Transverse colon (tissue), 4 donors: Measurements from ENCODE around the gene SPTLC3.

Source experiments
- POLR2A ChIP-seq: fragments of 450-650 bp; IDR thresholded peaks from one replicate; pipeline ENCODE4 v1.6.1; 2016; ENCODE audit warnings: antibody characterized with exemption, mild to moderate bottlenecking, moderate library complexity
- POLR2AphosphoS5 ChIP-seq, 3 donors: sonication (generic); formaldehyde crosslinking; IDR thresholded peaks; one replicate each; pipeline ENCODE4 v1.6.1; 2016; ENCODE audit warnings: antibody characterized with exemption in 3 of 3
- TF ChIP-seq, protein P1 (sequence below), 5 experiments: fragments of 200-600 bp in 3 of 5; fragments of 450-650 bp in 2 of 5; sonication (generic) in 3 of 5; IDR thresholded peaks; 1 replicate in 2 of 5; 2 replicates in 3 of 5; pipeline ENCODE4 v1.5.1; 2016 to 2017; ENCODE audit warnings: antibody characterized with exemption in 5 of 5, inconsistent platforms in 3 of 5, mild to moderate bottlenecking in 2 of 5, moderate library complexity in 1 of 5

- TF ChIP-seq, protein P1, sequence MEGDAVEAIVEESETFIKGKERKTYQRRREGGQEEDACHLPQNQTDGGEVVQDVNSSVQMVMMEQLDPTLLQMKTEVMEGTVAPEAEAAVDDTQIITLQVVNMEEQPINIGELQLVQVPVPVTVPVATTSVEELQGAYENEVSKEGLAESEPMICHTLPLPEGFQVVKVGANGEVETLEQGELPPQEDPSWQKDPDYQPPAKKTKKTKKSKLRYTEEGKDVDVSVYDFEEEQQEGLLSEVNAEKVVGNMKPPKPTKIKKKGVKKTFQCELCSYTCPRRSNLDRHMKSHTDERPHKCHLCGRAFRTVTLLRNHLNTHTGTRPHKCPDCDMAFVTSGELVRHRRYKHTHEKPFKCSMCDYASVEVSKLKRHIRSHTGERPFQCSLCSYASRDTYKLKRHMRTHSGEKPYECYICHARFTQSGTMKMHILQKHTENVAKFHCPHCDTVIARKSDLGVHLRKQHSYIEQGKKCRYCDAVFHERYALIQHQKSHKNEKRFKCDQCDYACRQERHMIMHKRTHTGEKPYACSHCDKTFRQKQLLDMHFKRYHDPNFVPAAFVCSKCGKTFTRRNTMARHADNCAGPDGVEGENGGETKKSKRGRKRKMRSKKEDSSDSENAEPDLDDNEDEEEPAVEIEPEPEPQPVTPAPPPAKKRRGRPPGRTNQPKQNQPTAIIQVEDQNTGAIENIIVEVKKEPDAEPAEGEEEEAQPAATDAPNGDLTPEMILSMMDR (IDR thresholded peaks at IDR 0.05) = no peak
- no peak for TF ChIP-seq POLR2AphosphoS5 (IDR thresholded peaks at IDR 0.05)
- TF ChIP-seq POLR2A = no peak
Measured at GRCh38 chr20:12999201-12999600, 9.6 kb upstream of the SPTLC3 start.
